HEK293 (cell line): ENCODE measurements around the gene TESK2.

Source experiments
- ATF2 ChIP-seq: fragments of 450-650 bp; formaldehyde crosslinking; IDR thresholded peaks from 2 replicates; pipeline ENCODE4 v1.5.1; 2016; ENCODE audit warnings: missing biosample characterization, missing genetic modification characterization, low read depth
- BCL11A ChIP-seq: fragments of 450-650 bp; formaldehyde crosslinking; IDR thresholded peaks from 2 replicates; pipeline ENCODE4 v1.5.1; 2016; ENCODE audit warnings: low read depth, missing biosample characterization, missing genetic modification characterization
- BCL6B ChIP-seq: fragments of 450-650 bp; formaldehyde crosslinking; IDR thresholded peaks from 2 replicates; pipeline ENCODE4 v1.5.1; 2017; ENCODE audit warnings: missing biosample characterization, missing genetic modification characterization
- GLI4 ChIP-seq: fragments of 450-650 bp; formaldehyde crosslinking; IDR thresholded peaks from 2 replicates; pipeline ENCODE4 v1.5.1; 2016; ENCODE audit warnings: missing biosample characterization, missing genetic modification characterization
- MEIS1 ChIP-seq: sonication (generic); formaldehyde crosslinking; IDR thresholded peaks from 2 replicates; pipeline ENCODE4 v1.8.1; 2022; ENCODE audit warnings: missing genetic modification reagents, mild to moderate bottlenecking, borderline replicate concordance
- MYNN ChIP-seq: fragments of 450-650 bp; formaldehyde crosslinking; IDR thresholded peaks from 2 replicates; pipeline ENCODE4 v1.5.1; 2016; ENCODE audit warnings: missing biosample characterization, missing genetic modification characterization, borderline replicate concordance
- OSR2 ChIP-seq: fragments of 450-650 bp; formaldehyde crosslinking; IDR thresholded peaks from 2 replicates; pipeline ENCODE4 v1.5.1; 2016; ENCODE audit warnings: missing biosample characterization, missing genetic modification characterization
- PRDM4 ChIP-seq: fragments of 450-650 bp; formaldehyde crosslinking; IDR thresholded peaks from 2 replicates; pipeline ENCODE4 v1.5.1; 2017; ENCODE audit warnings: missing biosample characterization, missing genetic modification characterization
- REPIN1 ChIP-seq: fragments of 450-650 bp; formaldehyde crosslinking; IDR thresholded peaks from 2 replicates; pipeline ENCODE4 v1.5.1; 2017; ENCODE audit warnings: missing biosample characterization, missing genetic modification characterization, low read depth
- WT1 ChIP-seq: fragments of 450-650 bp; formaldehyde crosslinking; IDR thresholded peaks from 2 replicates; pipeline ENCODE4 v1.5.1; 2016; ENCODE audit warnings: missing biosample characterization, missing genetic modification characterization
- ZBTB10 ChIP-seq: fragments of 450-650 bp; formaldehyde crosslinking; IDR thresholded peaks from 2 replicates; pipeline ENCODE4 v1.5.1; 2016; ENCODE audit warnings: missing biosample characterization, missing genetic modification characterization
- ZBTB11 ChIP-seq: fragments of 450-650 bp; formaldehyde crosslinking; conservative IDR thresholded peaks from 2 replicates; pipeline ENCODE4 v1.5.1; 2016; ENCODE audit warnings: low read depth, missing biosample characterization, missing genetic modification characterization
- ZFHX2 ChIP-seq: fragments of 450-650 bp; formaldehyde crosslinking; conservative IDR thresholded peaks from 2 replicates; pipeline ENCODE4 v1.5.1; 2016; ENCODE audit warnings: missing biosample characterization, missing genetic modification characterization
- ZFP69B ChIP-seq: fragments of 450-650 bp; formaldehyde crosslinking; IDR thresholded peaks from 2 replicates; pipeline ENCODE4 v1.5.1; 2016; ENCODE audit warnings: missing biosample characterization, missing genetic modification characterization
- ZNF138 ChIP-seq: fragments of 450-650 bp; formaldehyde crosslinking; IDR thresholded peaks from 2 replicates; pipeline ENCODE4 v1.5.1; 2016; ENCODE audit warnings: missing biosample characterization, missing genetic modification characterization, borderline replicate concordance
- ZNF2 ChIP-seq: fragments of 450-650 bp; formaldehyde crosslinking; IDR thresholded peaks from 2 replicates; pipeline ENCODE4 v1.5.1; 2016; ENCODE audit warnings: missing biosample characterization, missing genetic modification characterization
- ZNF239 ChIP-seq: fragments of 450-650 bp; formaldehyde crosslinking; IDR thresholded peaks from 2 replicates; pipeline ENCODE4 v1.5.1; 2016; ENCODE audit warnings: missing biosample characterization, missing genetic modification characterization
- ZNF248 ChIP-seq: fragments of 450-650 bp; formaldehyde crosslinking; IDR thresholded peaks from 2 replicates; pipeline ENCODE4 v1.5.1; 2017; ENCODE audit warnings: missing biosample characterization, missing genetic modification characterization
- ZNF292 ChIP-seq: fragments of 450-650 bp; formaldehyde crosslinking; IDR thresholded peaks from 2 replicates; pipeline ENCODE4 v1.5.1; 2016; ENCODE audit warnings: low read depth, missing biosample characterization, missing genetic modification characterization, borderline replicate concordance
- ZNF366 ChIP-seq: fragments of 450-650 bp; formaldehyde crosslinking; conservative IDR thresholded peaks from 2 replicates; pipeline ENCODE4 v1.5.1; 2016; ENCODE audit warnings: missing biosample characterization, missing genetic modification characterization
- ZNF48 ChIP-seq: fragments of 450-650 bp; formaldehyde crosslinking; IDR thresholded peaks from 2 replicates; pipeline ENCODE4 v1.5.1; 2016; ENCODE audit warnings: missing biosample characterization, missing genetic modification characterization
- ZNF530 ChIP-seq: fragments of 450-650 bp; formaldehyde crosslinking; IDR thresholded peaks from 2 replicates; pipeline ENCODE4 v1.5.1; 2016; ENCODE audit warnings: low read depth, missing biosample characterization, missing genetic modification characterization
- ZNF555 ChIP-seq: fragments of 450-650 bp; formaldehyde crosslinking; conservative IDR thresholded peaks from 2 replicates; pipeline ENCODE4 v1.5.1; 2017; ENCODE audit warnings: missing biosample characterization, mild to moderate bottlenecking, missing genetic modification characterization, inconsistent platforms
- ZNF558 ChIP-seq: fragments of 450-650 bp; formaldehyde crosslinking; IDR thresholded peaks from 2 replicates; pipeline ENCODE4 v1.5.1; 2016; ENCODE audit warnings: missing biosample characterization, missing genetic modification characterization
- ZNF580 ChIP-seq: fragments of 450-650 bp; formaldehyde crosslinking; IDR thresholded peaks from 2 replicates; pipeline ENCODE4 v1.5.1; 2016; ENCODE audit warnings: missing biosample characterization, missing genetic modification characterization
- ZNF701 ChIP-seq: fragments of 450-650 bp; formaldehyde crosslinking; IDR thresholded peaks from 2 replicates; pipeline ENCODE4 v1.5.1; 2016; ENCODE audit warnings: missing biosample characterization, missing genetic modification characterization
- ZNF830 ChIP-seq: fragments of 450-650 bp; IDR thresholded peaks from 2 replicates; pipeline ENCODE4 v1.5.0; 2018; ENCODE audit warnings: missing biosample characterization, missing genetic modification characterization, low read depth, mild to moderate bottlenecking, moderate library complexity
- ZSCAN23 ChIP-seq: fragments of 450-650 bp; formaldehyde crosslinking; IDR thresholded peaks from 2 replicates; pipeline ENCODE4 v1.5.1; 2016; ENCODE audit warnings: missing biosample characterization, missing genetic modification characterization
- ZSCAN30 ChIP-seq: fragments of 450-650 bp; IDR thresholded peaks from 2 replicates; pipeline ENCODE4 v1.5.1; 2018; ENCODE audit warnings: missing biosample characterization, mild to moderate bottlenecking, missing genetic modification characterization, moderate library complexity

TESK2 gene

GRCh38 chr1:45442272-45442671, 48.7 kb downstream of the TESK2 start (continued):
- TF ChIP-seq ATF2 (tag by site-specific recombination) (0 out of 2 replicates have a peak, but pooled peaks have one; percentile 18), ZNF248 (tag by site-specific recombination) (no peak), OSR2 (tag by site-specific recombination) (no peak), WT1 (tag by site-specific recombination) (no peak), ZSCAN30 (tag by site-specific recombination) (no peak), ZNF555 (tag by site-specific recombination) (no peak), ZNF558 (no peak), ZNF292 (tag by site-specific recombination) (no peak), ZNF830 (no peak), ZFP69B (tag by site-specific recombination) (no peak), ZNF701 (tag by site-specific recombination) (no peak), ZBTB10 (no peak), BCL11A (tag by site-specific recombination) (no peak), ZNF48 (tag by site-specific recombination) (no peak), ZSCAN23 (tag by site-specific recombination) (no peak), MYNN (tag by site-specific recombination) (peak; percentile 67; the same call in 1 of the 2 replicates), ZNF366 (0 out of 2 replicates have a peak, but pooled peaks have one; percentile 24), PRDM4 (no peak), ZNF530 (no peak), REPIN1 (no peak), BCL6B (tag by site-specific recombination) (peak; percentile 97), ZNF580 (tag by site-specific recombination) (no peak), ZBTB11 (tag by site-specific recombination) (no peak), MEIS1 (CRISPR knock-in tag) (no peak), ZFHX2 (tag by site-specific recombination) (no peak), GLI4 (no peak), ZNF239 (no peak), ZNF138 (tag by site-specific recombination) (no peak), ZNF2 (tag by site-specific recombination) (no peak)
